Hepatic stellate cell (primary cell): Measurements from ENCODE around the gene JMJD1C.
"Not testable (repeated sequence)": the region's sequence is repeated elsewhere in the genome, so short reads cannot be mapped to it uniquely, and the experiment has no call there.

Experiments used
- DNase-seq: peaks from one replicate; pipeline ENCODE4 v3.0.0; 2011; ENCODE audit warnings: low spot score

JMJD1C gene

DNA sequence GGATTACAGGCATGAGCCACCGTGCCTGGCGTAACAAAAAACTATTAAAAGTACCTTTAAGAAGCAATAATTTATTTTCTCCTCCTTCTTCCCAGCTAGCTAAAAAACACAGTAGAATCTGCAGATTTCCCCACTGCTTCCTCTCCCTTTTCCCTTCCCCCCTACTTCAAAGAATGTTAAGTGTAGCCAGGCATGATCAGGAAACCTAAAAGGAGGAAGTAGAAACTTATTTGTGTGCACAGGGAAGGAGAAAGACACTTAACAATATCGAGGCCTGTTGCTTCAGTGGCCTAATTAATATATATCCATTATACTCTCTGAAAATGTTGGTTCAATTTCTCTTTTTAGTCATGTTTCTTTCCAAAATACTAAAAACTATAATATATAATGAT, 204.9 kb downstream of the JMJD1C start:
- DNase-seq, result no peak

DNA sequence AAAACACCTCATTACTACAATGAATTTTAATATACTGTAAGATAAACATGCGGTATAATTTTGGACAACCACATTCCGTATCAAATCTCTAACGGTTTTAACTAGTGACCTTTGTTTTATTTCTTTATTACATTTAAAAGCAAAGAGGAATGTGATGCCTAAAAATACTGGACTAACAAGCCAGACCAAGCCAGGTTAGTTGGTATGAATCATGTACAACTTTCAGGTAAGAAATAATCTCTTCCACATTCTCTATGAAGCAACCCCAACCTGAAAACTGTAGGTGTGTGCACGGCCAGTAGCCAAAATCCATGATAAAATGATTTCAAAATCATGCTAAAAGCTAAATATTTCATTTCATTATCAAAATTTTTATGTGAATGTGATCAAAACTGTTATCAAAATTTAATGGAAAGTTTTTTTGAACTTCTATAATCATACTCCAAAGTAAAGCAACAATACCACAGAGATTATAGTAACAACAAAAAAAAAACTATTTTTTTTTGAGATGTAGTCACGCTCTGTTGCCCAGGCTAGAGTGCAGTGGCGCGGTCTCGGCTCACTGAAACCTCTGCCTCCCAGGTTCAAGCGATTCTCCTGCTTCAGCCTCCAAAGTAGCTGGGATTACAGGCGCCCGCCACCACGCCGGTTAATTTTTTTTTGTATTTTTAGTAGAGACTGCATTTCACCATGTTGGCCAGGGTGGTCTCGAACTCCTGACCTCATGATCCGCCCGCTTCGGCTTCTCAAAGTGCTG, 205.5 kb downstream of the JMJD1C start:
- DNase-seq, result no peak

GRCh38 chr10:63258920-63259678, 206.7 kb downstream of the JMJD1C start:
- no peak for DNase-seq

DNA sequence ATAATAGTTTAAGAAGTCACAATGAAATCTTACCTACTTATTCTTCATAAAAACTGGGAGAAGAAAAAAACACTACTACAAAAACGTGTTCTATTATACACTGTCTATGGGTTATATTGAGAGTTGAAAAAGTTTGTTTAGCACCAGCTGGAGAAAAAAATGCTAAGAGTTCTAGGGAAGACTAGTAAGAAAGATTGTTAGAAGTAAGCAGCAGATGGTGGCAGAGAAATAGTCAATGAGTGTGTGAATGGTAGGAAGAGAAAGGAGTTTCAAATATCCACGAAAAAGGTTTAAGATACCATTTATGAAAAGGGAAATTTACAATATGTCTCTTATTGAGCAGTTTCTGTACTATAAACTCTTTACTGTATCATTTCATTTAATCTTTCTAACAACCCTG, 208.0 kb downstream of the JMJD1C start:
- DNase-seq, result no peak

DNA sequence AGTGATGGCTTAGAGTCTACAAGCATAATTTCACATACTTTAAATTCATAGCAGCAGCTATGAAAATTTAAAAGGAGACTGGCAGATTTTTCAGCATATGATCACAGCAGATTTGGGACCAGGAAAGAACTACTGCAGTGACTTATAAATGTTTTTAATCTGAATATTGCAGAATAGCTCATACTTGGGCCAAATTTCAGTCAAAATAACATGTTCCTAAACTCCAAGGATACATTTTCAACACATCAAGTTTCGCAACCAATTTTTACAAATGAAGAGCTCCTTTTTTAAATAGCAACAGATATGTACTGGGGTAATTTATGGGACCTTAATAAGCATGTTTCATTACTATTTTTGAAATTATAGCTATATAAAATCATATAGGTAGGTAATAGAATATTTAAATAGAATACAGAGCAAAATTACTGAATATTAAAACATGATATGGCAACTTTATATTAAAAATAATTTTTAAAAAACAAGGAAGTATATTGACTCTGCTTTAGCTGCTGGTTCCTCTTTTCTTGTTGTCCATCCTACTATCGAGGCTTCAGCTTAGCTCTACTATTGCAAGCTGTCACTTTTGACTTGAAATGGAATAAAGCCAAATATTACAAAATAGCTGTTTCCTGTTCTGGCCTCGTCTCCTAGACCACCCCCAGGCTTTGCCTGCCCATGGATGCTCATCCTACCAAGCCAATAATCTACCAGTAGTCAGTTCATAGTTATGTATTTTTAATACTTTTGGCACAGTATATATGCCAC, 209.6 kb downstream of the JMJD1C start:
- no peak for DNase-seq

DNA sequence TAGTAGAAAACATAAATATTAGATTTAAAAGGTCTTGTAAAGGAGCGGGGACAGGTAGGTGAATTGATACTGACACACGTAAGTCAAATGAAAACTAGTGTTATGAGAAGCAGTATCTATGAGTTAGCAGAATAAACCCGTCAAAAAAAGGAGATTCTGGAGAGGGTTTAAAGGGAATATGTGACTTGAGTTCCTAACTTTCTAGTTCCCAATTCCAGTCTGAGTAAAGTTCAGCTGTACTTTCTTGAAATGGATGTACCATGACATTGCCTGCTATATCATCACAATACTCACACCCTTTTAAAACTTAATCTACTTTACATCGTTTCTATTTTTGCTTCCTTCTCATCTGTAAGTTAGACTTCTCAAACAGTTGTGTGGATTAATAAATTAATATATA, 210.5 kb downstream of the JMJD1C start:
- no peak for DNase-seq

DNA sequence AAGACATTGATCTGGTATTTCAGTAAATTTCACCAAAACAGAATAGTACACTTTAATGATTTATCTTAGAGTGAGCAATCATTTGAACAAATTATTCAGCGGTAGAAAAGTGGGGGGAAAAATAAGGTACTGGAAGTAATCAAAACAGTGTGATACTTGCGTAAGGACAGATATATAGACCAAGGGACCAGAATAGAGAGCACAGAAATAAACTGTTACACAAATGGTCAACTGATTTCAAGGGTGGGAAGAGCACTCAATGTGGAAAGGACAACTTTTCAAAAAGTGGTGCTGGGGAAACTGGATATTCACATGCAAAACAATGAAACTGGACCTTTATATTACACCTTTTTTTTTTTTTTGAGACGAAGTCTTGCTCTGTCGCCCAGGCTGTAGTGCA, 212.7 kb downstream of the JMJD1C start:
- no peak for DNase-seq

DNA sequence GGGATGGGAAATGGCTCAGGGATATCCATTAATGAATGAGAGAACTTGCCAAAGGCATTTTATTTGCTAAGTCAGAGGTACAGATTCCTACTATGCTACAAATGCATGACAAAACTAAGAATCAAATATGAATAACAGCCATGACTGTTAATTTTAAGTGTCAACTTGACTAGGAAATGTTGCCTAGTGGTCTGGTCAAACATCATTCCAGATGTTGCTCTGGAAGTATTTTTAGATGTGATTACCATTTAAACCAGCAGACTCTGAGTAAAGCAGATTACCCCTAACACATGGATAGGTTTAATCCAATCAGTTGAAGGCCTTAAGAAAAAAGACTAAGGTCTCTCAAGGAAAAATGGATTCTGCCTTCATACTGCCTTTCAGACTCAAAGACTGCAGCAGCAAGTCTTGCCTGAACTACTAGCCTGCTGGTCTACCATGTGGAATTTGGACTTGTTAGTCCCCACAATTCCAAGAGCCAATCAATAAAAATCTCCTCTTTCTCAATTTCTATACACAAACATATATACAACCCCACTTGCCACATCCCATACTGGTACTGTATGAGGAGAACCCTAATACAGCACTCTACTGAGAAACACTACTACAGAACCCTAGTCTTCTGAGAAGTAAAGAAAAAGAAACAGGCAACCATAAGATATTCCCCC, 213.5 kb downstream of the JMJD1C start:
- no peak for DNase-seq

DNA sequence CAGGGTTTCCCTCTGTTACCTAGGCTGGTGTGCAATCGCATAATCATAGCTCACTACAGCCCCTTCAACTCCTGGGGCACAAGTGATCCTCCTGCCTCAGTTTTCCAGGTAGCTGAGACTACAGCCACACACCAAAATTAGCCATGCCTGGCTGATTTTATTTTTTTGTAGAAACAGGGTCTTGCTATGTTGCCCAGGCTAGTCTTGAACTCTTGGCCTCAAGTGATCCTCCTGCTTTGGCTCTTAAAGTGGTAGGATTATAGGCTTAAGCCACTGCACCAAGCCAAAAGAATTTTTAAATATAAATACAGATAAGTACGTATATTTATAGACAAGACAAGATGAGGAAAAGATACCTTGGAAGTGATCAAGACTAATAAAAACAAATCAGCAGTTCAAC, 215.7 kb downstream of the JMJD1C start:
- DNase-seq, result no peak

DNA sequence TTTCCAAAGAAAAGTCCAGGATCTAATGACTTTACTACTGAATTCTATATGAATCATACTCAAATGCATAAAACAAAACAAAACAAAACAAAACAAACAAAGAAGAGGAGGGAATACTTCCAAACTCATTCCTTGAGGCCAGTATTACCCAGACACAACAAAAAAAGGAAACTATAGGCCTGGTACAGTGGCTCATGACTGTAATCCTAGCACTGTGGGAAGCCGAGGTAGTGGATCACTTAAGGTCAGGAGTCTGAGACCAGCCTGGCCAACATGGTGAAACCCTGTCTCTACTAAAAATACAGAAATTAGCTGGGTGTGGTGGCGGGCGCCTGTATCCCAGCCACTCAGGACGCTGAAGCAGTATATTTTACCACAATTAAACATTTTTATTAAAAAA, 218.0 kb downstream of the JMJD1C start:
- no peak for DNase-seq

DNA sequence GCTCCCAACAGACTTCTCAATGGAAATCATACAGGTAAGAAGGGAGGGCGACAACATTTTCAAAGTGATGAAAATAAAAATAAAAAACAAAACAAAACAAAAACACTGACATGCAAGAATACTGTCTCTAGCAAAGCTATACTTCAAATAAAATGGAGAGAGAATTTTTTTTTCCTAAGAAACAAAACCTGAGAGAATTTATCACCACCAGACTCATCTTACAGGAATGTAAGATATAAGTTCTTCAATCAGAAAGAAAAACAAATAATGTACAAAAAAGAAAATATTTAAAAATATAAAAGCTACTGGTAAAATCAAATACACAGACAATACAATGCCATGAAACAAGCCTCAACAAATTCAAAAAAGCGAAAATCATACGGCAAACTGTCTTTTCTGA, 219.4 kb downstream of the JMJD1C start:
- no peak for DNase-seq

GRCh38 chr10:63241841-63242281, 223.9 kb downstream of the JMJD1C start:
- no peak for DNase-seq

DNA sequence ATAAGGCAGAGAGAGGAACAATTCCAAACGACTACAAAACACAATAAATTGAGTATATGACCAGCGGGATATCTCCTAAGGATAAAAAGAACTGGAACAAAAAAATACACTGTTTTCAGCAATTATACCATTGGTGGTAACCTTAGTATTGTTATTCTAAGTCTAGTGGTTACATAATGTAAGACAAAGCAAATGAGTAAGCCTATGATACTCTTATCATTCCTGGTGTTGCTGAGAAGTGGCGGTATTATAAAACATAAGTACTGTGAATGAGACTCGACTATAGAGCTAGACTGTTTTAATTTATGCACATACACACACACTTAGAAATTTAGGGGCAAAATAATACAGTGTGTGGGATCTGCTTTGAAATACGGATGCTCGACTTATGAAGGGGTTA, 225.0 kb downstream of the JMJD1C start:
- DNase-seq, result no peak

DNA sequence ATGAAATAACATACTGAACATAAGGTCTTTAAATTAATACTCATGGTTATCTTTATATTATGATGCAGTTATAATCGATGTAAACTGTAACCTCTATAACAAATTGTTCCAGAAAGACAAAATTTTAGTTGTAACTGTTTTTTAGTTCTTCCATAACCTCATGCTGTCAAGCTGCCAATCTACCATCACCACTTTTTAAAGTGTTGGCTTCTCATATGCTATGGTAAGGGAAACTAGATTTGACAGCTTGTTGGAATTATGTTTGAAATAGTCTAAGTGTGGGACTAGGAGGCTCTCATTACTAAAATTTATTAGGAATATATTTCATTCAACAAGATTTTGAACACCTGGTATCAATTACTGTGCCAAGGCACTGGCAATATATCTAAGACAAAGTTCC, 227.3 kb downstream of the JMJD1C start:
- no peak for DNase-seq

GRCh38 chr10:63237396-63237795, 228.4 kb downstream of the JMJD1C start:
- DNase-seq, result no peak

- peak; percentile 50 for DNase-seq
Measured at GRCh38 chr10:63236113-63236935, 229.5 kb downstream of the JMJD1C start.

DNA sequence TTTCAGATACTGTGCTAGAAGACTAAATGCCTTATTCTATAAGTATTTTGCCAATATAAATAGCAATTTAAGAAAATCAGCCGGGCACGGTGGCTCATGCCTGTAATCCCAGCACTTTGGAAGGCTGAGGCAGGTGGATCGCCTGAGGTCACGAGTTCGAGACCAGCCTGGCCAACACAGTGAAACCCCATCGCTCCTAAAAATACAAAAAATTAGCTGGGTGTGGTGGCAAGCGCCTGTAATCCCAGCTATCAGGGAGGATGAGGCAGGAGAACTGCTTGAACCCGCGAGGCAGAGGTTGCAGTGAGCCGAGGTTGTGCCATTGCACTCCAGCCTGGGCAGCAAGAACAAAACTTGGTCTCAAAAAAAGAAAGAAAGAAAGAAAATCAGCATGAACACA, 230.6 kb downstream of the JMJD1C start:
- not testable (repeated sequence) for DNase-seq

DNA sequence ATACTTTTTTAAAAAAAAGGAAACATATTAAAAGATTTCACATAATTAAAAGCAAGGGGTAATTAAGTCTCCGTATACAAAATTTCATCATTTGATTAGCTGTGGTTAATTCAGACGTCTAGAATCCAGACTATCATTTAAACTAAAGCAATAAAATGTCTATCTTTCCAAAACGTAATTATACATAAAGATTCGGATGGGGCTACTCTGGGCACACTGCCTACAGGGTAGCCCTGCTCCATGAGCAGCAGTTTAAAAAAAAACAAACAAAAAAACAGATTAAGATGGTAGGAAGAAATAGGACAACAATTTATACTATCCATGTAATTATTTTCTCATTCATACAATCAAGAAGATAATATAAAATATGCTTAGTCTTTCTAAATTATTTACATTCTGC, 236.6 kb downstream of the JMJD1C start:
- DNase-seq, result no peak

- no peak for DNase-seq
Measured at GRCh38 chr10:63228237-63228636, 237.5 kb downstream of the JMJD1C start.

DNA sequence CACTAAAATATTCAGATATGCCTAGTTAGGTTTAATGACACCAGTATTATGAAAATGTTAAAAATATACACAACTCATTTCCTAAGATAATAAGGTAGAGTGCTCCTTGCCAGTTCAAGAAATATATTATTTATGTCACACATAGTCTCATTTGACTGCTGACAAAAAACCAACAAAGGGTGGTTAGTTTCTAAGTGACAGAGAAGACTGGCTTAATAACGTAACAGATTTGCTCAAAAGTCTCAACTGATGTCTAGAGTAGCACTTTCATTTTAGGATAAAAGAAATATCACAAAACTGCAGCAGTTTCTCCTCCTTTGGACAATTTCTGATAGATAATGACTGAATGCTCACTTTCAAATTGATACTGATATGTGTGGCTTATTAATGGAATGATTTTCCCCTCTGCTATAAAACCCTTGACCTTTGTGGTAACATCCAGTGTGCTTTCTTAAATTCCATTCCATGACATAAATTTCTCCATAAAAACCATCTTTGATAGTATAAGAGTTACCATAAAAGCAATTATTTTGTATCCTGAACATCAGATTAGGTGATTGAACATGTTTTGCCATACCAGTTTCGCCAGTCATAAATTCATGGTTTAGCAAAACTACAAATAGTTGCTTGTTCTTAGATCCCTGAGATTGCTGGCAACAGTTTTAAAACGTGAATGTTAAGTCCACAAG, 238.4 kb downstream of the JMJD1C start:
- no peak for DNase-seq

DNA sequence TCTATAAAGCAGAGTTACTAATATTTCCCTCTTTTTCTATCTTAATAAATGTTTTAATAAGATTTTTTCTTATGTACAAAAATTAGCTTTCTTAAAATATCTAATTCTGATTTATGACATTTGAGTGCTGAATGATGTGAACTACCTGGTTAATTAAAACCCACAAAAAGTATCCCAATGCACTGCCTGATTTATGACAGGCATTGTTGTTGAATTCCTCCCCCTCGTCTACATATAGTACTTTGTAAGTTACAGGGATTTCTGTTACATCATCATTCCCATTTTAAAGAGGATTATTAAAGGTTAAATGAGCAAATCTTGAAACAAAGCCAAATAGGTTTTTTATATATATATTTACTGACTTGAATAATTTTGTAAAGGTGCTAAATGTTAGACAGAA, 241.5 kb downstream of the JMJD1C start:
- DNase-seq, result no peak
